ENCODE results near the gene EXOC3.
A peak's percentile ranks its signal among the peaks of the same experiment; 100 is the strongest.

EXOC3 gene

GRCh38 chr5:452978-453710 is 10.2 kb downstream of the EXOC3 start:
- peak; percentile 3 for DNase-seq
- no peak overlapping the region for H3K27ac ChIP-seq
- peaks cover 82% of the 10 kb centered on the region for H3K36me3 ChIP-seq
- no peak overlapping the region for H3K4me3 ChIP-seq (ENCODE audit: low read depth, low read length)
- TF ChIP-seq CTCF (IDR thresholded peaks at IDR 0.05; ENCODE audit: low read depth, low read length): no peak
- peaks cover 5% of the 10 kb centered on the region for H3K9me3 ChIP-seq (ENCODE audit: severe bottlenecking)
- H3K27me3 ChIP-seq (ENCODE audit: insufficient read depth, low read depth, severe bottlenecking): no peaks in the 10 kb centered on the region

DNA sequence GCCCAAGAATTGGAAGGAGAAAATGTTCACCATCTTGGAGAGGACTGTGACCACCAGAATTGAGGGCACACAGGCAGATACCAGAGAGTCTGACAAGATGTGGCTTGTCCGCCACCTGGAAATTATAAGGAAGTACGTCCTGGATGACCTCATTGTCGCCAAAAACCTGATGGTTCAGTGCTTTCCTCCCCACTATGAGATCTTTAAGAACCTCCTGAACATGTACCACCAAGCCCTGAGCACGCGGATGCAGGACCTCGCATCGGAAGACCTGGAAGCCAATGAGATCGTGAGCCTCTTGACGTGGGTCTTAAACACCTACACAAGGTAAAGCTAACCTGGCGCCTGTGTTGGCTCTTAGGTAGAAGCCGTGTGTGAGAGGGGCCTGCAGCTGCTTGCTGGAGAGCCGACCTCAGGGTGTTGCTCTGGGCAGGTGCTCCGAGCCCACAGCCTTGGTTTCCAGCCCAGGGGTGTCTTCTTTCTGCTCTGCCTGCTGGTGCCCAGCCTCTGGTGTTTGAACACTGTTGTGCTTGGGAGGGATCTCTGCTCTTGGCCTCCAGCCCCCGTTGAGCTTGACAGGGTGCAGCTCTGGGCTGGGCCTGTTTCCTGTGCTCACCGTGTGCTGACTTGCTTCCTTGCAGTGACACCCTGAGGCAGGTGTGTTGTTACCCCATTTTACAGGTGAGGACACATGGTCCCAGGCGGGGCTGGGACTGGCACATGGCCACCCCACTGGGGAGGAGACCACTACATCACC is 10.9 kb downstream of the EXOC3 start:
- no peaks in the 10 kb centered on the region for H3K27me3 ChIP-seq (ENCODE audit: insufficient read depth, low read depth, severe bottlenecking)
- H3K36me3 ChIP-seq: peaks cover 81% of the 10 kb centered on the region
- no peak overlapping the region for H3K27ac ChIP-seq
- peak; percentile 4 for DNase-seq
- H3K9me3 ChIP-seq (ENCODE audit: severe bottlenecking): peaks cover 5% of the 10 kb centered on the region
- no peak overlapping the region for H3K4me3 ChIP-seq (ENCODE audit: low read depth, low read length)
- TF ChIP-seq CTCF (IDR thresholded peaks at IDR 0.05; ENCODE audit: low read depth, low read length): no peak

- peaks cover 72% of the 10 kb centered on the region for H3K36me3 ChIP-seq
- H3K27me3 ChIP-seq (ENCODE audit: insufficient read depth, low read depth, severe bottlenecking): no peaks in the 10 kb centered on the region
- no peak overlapping the region for H3K27ac ChIP-seq
- no peak overlapping the region for H3K4me3 ChIP-seq (ENCODE audit: low read depth, low read length)
- peak; percentile 4 for DNase-seq
- H3K9me3 ChIP-seq (ENCODE audit: severe bottlenecking): peaks cover 5% of the 10 kb centered on the region
- no peak for TF ChIP-seq CTCF (IDR thresholded peaks at IDR 0.05; ENCODE audit: low read depth, low read length)
Observed at GRCh38 chr5:454936-455335, 12.0 kb downstream of the EXOC3 start.

GRCh38 chr5:455806-456205 is 12.8 kb downstream of the EXOC3 start:
- Histone ChIP-seq H3K9me3 (ENCODE audit: severe bottlenecking) (peaks cover 5% of the 10 kb centered on the region), H3K36me3 (peaks cover 74% of the 10 kb centered on the region), H3K4me3 (ENCODE audit: low read depth, low read length) (no peak overlapping the region), H3K27me3 (ENCODE audit: insufficient read depth, low read depth, severe bottlenecking) (no peaks in the 10 kb centered on the region), H3K27ac (no peak overlapping the region)
- TF ChIP-seq CTCF (IDR thresholded peaks at IDR 0.05; ENCODE audit: low read depth, low read length): no peak
- peak; percentile 1 for DNase-seq

- TF ChIP-seq CTCF (IDR thresholded peaks at IDR 0.05; ENCODE audit: low read depth, low read length): no peak
- DNase-seq: peak; percentile 6
- Histone ChIP-seq H3K27ac (no peak overlapping the region), H3K9me3 (ENCODE audit: severe bottlenecking) (peaks cover 4% of the 10 kb centered on the region), H3K27me3 (ENCODE audit: insufficient read depth, low read depth, severe bottlenecking) (no peaks in the 10 kb centered on the region), H3K36me3 (peaks cover 69% of the 10 kb centered on the region), H3K4me3 (ENCODE audit: low read depth, low read length) (no peak overlapping the region)
Observed at GRCh38 chr5:456351-457194, 13.6 kb downstream of the EXOC3 start.

Data from WERI-Rb-1 (cell line).